GM18507 (cell line): ENCODE measurements around the gene TCEANC2.

Experiments
- DNase-seq: peaks from one replicate; pipeline ENCODE4 v3.0.0; 2011; ENCODE audit warnings: low read depth; ENCODE audit not compliant: insufficient read length; ENCODE audit errors: extremely low spot score
- FAIRE-seq: peaks from 2 replicates; lab custom pipeline; 2011; peaks lifted over from hg19 to GRCh38; lab: Jason Lieb, UNC

Gene TCEANC2

DNA sequence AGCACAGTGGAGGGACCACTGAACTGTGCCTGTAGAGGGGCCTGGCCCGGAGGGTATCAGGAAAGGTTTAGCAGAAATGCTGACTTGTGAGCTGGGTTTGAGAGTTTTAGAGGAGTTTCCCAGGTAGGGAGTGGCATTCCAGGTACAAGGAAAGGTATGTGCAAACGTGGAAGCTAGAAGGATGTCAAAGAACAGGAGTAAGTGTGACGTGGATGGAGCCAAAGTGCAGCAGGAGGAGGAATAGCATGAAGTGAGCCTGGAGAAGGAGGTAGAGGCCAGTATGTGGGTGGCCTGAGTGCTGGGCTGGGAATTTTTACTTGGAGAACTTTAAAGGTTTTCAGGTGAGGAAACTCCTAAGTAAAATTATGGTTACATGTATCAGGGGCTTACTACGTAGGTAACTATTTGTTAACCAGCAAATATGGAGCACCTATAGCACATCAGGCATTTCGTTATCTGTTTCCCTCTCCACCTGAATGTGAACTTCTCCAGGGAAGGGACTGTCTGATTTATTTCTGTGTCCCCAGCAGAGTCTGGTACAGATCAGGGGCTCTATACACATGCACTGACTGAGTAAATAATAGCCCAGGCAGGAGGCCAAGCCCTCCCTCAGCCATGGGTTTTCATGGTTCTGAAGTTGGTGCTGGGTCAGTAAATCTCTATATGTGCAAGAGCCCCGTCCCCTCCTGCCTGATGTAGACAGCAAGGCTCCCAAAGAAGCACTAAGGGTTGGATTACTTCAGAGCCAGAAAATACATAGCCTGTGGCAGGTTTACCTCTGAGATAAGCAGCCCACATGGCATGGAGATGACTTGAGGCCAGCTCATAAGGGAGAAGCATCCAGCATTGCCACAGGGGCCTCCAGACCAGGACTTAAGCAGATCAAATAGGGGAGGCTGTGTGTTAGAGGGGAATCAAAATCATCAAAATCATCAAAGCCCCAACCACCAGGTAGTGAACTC is 56.0 kb downstream of the TCEANC2 start:
- DNase-seq (no peak), FAIRE-seq (no peak)

DNA sequence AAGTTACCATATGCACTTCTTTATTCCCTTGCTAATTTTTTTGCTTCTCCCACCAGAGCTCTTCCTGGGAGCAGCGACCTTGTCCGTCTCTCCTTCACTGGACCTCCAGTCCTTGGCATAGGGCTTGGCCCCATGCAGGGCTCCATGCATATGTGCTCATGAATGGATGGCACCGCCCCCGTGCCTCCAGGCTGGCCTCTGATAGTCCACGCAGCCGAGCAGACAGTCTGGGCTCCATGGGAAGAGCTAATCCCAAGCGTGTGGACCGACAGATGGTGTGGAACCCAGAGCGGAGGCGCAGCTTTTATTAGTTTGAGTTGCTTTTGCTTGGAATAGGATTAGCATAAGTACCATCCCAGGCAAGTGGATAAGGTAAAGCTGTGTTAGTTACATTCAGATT is 57.6 kb downstream of the TCEANC2 start:
- FAIRE-seq = no peak

DNA sequence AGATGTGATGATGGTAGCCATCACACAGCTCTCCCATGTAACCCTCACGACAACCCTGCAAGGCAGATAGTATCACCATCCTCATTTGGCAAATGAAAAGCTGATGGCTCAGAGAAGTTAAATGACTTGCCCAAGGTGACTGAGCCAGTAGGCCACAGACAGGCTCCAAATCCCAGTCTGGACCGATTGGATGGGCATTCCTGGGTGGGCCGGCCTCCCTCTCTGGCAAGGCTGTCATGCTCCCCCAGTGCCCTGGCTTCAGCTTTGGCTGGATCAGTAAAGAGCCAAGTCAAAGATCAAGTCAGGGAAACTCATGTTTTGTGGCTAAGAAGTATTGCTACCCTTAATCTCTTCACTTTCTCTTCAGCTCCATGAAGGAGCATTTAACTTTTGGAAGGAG is 58.2 kb downstream of the TCEANC2 start:
- DNase-seq (no peak), FAIRE-seq (no peak)

More for the DNA sequence above, 57.6 kb downstream of the TCEANC2 start:
- DNase-seq = no peak

DNA sequence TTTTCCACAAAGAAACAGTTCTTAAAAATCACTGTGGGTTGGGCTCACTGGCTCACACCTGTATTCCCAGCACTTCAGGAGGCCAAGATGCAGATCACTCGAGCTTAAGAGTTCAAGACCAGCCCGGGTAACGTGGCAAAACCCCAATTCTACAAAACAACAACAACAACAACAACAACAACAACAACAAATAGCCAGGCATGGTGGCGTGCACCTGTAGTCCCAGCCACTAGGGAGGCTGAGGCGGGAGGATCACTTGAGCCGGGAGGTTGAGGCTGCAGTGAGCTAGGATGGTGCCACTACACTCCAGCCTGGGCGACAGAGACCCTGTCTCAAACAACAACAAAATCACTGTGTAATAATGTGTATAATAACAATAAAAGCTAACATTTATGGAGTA is 58.6 kb downstream of the TCEANC2 start:
- FAIRE-seq (no peak), DNase-seq (no peak)

DNA sequence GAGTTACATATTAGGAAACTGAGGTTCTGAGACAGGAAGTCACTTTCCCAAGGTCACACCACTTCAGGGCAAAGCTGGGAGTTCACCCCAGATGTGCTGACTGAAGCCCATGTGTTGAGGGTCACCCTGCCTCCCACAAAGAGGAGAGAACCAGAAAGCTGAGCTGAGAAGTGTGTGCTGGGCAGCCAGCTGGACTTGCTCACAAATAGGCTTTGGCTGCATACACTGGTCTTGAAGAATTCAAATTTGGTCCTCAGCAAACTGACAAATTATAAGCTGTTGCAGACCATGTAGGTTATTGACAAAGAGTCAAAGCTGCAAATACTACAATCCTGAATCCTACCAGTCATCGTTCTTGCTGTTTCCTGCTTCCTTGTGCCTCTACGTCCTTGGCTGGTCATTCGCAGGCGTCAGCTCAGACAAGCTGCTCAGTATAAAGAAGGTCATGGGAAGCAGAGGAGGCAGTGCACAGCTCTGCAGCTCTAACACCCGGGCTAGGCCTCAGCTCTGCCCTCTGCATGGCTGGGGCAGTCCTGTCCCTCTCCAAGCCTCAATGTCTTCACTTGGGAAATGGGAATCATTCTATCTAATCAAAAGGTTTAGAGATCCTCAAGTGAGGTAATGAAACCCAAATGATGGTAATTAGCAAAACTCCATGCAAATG is 59.4 kb downstream of the TCEANC2 start:
- DNase-seq = no peak
- no peak for FAIRE-seq

DNA sequence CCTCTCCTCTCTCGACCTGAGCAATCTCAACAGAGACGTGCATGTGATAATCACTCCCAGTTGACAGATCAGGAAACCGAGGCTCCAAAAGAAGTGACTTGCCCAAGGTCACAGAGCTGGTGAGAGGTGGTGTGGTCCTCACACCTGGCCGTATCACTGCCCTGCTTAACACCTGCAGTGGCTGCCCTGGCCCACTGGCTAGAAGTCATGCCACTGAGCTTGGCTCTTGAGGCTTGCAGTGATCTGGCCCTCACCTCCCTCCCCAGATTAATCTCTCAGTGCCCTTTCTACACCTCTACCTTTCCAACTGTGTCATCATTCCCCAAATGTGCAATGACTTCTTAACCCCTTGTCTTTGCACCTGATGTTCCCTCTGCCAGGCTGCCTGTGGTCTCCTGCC is 60.6 kb downstream of the TCEANC2 start:
- DNase-seq = no peak
- no peak for FAIRE-seq

DNA sequence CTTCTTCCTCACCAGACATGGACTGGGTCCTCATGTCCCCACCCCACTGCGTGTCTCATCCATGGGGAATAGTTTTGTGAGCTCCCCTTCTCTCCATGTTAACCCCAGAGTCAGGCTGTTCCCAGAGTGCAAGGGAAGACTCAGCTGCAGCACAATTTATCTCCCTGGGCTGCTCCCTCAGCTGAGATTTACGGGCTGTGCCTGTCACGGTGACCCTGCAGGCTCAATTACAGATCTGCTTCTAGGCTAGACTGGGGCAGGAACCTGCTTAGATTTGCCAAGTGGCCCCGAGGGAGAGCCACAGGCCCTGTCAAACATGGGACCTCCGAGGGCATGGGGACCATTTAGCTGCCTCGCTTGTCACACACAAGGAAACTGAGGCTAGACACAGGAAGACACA is 61.5 kb downstream of the TCEANC2 start:
- DNase-seq (no peak), FAIRE-seq (no peak)

DNA sequence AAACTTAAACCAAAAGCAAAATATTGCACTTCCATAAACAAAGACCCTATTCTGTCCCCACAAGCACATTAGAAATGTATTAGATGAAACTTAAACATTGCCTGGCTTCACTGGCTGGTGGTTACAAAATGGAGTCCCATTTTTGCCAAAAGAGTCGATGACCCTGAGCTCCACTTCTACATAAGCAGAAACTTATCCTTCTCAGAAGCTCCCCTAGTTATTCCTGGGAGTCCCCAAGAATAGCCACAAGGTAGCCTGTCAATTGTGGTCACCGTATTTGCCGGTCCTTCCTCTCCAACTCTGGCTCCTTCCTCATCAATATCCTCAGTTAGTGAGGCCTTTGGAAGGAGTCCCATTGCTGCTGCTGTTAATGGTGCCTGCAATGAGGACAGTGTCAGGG is 62.1 kb downstream of the TCEANC2 start:
- FAIRE-seq (no peak), DNase-seq (no peak)

DNA sequence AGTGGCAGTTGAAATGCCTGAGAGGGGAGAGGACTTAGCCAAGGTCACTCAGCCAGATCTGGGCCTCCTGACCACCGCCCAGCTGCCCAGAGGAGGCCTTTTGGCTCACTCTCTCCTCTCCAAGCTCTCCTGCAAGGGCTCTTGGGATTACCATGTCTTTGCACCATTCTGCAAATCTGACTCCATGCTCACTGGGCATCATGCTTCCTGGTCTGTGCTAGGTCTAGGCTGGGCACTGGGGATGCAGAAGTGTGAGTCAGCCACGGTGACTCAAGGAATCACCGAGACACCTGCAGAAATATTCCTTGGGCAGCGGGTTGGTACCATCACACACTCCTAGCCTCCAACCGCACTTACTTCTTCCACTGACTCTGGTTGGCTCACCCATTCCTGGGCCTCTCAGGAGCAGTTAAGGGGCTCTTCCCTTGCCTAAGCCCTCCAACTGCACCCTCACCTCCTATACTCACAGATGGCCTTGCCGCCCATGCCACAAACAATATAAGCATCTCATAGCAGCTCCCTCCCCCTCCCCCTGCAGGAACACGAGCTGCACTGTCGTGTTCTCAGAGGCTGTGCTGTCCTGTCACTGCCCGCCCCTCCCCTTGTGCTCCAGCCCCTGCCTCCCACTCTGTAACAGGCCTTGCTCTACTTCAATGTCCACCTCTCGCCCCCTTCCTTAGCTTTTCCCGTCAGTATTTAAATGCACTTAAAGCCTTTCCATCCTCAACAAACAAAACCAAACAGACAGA is 64.6 kb downstream of the TCEANC2 start:
- FAIRE-seq (no peak), DNase-seq (no peak)

DNA sequence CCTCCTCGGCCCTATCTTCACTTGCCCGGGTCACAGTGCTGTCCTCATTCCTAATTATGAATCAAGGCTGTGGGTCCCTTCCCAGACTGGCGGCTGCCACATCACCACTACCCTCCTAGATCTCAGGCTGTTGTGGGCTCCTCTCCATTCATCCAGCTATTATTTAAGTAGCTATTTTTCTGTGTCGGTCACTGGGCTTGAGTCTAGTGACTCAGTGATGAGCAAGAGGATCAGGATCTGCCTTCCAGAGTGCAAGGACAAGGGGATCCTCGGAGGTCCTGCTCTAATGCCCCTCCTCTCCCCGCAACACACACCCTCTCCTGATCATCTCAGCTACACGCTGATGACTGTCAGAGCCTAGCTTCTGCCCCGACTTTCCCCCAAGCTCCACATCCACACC is 65.3 kb downstream of the TCEANC2 start:
- DNase-seq = no peak

DNA sequence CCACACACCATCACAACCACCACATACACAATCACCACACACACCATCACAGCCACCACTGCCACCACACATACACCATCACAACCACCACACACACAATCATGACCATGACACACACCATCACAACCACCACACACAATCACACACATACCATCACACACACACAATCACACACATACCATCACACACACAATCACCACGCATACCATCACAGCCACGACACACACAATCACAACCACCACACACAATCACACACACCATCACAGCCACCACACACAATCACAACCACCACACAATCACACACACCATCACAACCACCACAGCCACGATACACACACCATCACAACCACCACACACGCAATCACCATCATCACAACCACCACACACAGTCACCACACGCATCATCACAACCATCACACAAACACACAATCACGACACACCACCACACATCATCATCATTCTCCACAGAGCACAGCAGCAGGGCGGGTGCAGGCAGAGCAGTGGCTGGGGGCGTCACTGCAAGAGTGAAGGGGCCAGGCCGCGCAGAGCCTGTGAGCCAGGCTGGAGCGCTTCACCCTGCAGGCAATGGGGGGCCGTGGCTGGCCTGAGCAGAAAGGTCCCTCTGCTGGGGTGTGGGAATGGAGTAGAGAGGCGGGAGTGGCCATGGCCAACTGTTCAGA is 66.8 kb downstream of the TCEANC2 start:
- DNase-seq (no peak), FAIRE-seq (no peak)

More for the DNA sequence above, 65.3 kb downstream of the TCEANC2 start:
- FAIRE-seq = no peak

DNA sequence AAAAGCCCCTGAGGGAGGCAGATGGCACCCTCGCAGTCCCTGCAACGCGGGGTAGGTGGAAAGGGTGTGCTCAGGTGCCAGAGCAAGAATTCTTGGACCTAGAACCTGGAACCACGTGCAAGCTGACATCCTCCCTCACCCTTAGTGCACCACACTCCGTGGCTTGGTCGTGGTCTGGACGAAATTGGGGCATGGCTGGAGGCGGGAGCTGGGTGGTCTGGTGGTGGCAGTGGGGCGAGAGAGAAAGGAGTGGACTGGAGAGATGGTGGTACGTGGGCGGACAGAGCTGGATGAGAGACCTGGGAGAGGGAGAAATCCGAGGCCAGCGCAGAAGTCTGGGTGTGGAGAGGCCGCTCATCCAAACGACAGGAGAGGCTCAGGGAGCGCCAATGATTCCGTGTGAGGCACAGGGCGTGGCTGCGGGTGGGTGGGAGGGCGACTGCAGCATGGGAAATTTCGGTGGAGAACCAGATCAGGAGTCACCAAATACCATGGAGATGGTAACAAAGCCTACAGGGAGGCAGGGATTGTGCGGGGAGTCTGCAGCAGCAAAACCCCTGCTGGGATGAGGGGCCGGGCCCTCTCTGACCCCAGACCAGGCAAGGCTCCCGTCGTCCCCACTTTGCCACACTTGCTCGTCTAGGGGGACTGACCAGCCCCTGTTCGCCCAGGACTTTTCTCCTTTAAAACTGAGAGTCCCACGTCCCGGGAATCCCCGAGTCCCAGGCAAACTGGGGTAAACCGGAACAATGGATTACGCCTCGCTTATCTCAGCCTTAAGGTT is 67.5 kb downstream of the TCEANC2 start:
- DNase-seq (no peak), FAIRE-seq (no peak)

DNA sequence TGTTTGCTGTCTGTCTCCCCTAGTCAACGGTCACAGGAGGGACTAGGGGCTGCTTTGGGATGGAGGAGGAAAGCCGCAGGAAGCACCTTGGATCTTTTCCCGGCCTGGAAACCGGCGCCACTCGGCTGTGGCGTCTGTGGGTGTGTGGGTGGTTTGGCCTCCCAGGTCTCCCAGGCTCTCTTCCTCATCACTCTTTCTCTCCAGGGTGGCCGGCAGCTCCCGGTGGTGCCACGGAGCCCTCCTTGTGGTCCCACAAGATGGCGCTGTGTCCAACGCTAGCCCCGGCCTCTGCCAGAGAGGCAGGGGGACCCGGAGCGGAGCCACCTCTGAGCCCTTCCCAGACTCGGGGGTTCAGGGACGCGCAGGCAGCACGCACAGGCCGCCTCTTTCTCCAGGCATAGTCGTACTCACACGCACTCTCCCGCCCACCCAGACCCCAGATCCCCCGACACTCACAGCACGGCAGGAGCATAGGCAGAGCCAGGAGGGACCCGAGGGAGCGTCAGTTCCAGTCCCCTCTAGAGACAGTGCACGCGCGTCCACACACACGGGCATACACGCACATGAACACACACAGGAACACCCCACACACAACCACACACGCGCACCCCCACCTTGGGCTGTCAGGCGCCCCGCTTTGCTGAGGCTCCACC is 68.2 kb downstream of the TCEANC2 start:
- peak; percentile 46 for FAIRE-seq
- DNase-seq = peak; percentile 48

DNA sequence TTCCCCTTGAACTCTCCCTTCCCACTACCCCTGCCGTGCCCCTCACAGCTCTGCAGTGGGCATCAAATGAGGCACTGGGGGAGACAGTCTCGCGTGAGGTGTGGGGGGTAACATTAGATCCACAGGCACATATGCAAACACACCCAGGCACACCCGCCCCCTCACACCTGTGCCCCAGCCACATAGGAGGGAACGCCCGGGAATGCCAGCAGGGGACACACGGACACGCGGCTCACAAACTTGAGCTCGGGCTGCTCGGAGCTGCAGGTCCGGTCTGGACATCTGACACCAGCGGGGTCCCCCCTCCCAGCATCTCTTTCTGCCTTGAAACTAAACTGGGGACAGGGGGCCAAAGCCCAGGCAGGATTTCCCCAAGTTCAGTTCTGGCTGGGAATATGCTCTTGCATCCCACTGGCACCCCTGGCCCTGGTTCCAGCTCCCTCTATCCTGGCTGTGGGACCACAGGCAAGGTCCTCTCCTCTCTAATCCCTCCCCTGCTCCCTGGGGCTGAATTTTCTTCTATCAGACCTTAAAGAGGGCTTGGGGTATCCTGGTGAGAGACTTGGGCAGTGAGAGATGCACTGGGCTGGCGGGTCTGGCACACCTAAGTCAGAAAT is 68.8 kb downstream of the TCEANC2 start:
- no peak for FAIRE-seq
- DNase-seq = no peak

DNA sequence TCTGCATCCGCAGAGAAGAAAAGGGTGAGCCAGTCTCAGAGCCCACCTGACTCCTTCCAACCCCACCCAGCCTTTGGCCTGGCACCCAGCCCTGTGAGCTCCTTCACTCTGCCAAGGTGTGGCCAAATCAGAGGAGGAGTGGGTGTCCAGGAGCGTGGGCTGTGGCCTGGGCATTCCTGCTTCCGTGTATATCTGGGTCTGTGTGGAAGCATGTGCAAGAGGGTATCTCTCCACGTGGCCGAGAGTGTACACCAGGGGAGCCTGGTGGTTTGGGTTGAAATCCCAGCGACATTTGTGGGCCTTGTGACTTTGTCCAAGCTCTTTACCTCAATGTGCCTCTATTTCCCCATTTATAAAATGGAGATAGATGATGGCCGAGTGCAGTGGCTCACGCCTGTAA is 69.6 kb downstream of the TCEANC2 start:
- DNase-seq (no peak), FAIRE-seq (no peak)

DNA sequence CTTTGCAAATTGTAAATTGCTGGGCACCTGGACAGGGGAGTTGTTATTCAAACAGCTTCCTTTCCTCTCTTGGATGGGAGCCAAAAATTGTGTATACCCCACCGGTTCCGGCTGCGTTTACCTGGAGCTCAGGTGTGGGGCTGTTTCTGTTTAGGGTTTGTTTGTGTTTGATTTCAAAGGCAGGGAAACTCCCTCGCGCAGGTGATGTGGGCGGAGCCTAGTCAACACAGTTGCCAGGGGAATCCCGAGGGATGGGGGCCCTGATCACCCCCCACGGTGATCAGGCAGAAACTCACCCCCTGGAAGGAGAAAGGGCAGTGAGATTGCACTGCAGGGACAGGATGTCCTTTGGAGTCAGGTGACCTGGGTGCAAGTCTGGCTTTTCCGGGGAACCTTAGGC is 71.1 kb downstream of the TCEANC2 start:
- FAIRE-seq (no peak), DNase-seq (no peak)

DNA sequence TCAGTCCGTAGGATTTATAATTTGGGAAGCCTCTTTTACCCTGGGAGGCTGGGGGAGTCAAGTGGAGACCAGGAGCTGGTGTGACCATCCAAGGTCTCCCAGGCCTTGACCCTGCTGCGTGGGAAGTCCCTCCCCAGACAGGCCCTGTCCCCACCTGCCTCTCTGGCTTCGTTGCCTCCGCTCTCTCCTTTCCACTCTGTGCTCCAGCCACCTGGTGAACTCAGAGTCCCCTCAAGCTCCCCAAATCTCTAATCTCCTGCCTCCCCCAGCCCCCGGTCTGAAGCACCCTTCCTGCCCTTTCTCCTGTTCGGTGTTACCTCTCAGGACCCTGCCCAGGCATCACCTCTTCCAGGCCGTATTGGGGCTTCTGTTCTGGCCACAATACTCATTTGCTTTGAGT is 71.5 kb downstream of the TCEANC2 start:
- FAIRE-seq (no peak), DNase-seq (no peak)
